ENCODE results near the gene SRMS. TPM values are rescaled to one million over a fixed set of nuclear protein-coding genes. Genes with fewer than 3 reads are reported as not detected.

Gene SRMS
- total RNA-seq, 1 donor from 2014 or later = not detected

- H3K36me3 Mint-ChIP-seq (ENCODE audit: unreplicated experiment) = peaks cover 4% of the 10 kb centered on the region
- H3K27me3 Mint-ChIP-seq (ENCODE audit: unreplicated experiment) = no peaks in the 10 kb centered on the region
- peaks cover 2% of the 10 kb centered on the region for H3K4me1 Mint-ChIP-seq (ENCODE audit: unreplicated experiment)
- H3K27ac Mint-ChIP-seq (ENCODE audit: unreplicated experiment) = no peak overlapping the region
- no peak for TF ChIP-seq CTCF (IDR thresholded peaks at IDR 0.05)
- no peaks in the 10 kb centered on the region for H3K9me3 Mint-ChIP-seq (ENCODE audit: unreplicated experiment)
- no peak for DNase-seq (ENCODE audit: extremely low spot score, unreplicated experiment)
- no peak overlapping the region for H3K4me3 Mint-ChIP-seq (ENCODE audit: unreplicated experiment)
Measured at GRCh38 chr20:63564036-63564810, 16.7 kb upstream of the SRMS start.

GRCh38 chr20:63563225-63563935, 15.8 kb upstream of the SRMS start:
- H3K9me3 Mint-ChIP-seq (ENCODE audit: unreplicated experiment) = no peaks in the 10 kb centered on the region
- peaks cover 4% of the 10 kb centered on the region for H3K36me3 Mint-ChIP-seq (ENCODE audit: unreplicated experiment)
- H3K4me1 Mint-ChIP-seq (ENCODE audit: unreplicated experiment) = peaks cover 2% of the 10 kb centered on the region
- no peak overlapping the region for H3K27ac Mint-ChIP-seq (ENCODE audit: unreplicated experiment)
- no peak for DNase-seq (ENCODE audit: extremely low spot score, unreplicated experiment)
- TF ChIP-seq CTCF (IDR thresholded peaks at IDR 0.05) = no peak
- H3K4me3 Mint-ChIP-seq (ENCODE audit: unreplicated experiment) = no peak overlapping the region
- H3K27me3 Mint-ChIP-seq (ENCODE audit: unreplicated experiment) = no peaks in the 10 kb centered on the region

- H3K27me3 Mint-ChIP-seq (ENCODE audit: unreplicated experiment) = no peaks in the 10 kb centered on the region
- TF ChIP-seq CTCF (IDR thresholded peaks at IDR 0.05) = no peak
- peaks cover 2% of the 10 kb centered on the region for H3K4me1 Mint-ChIP-seq (ENCODE audit: unreplicated experiment)
- no peak for DNase-seq (ENCODE audit: extremely low spot score, unreplicated experiment)
- H3K36me3 Mint-ChIP-seq (ENCODE audit: unreplicated experiment) = peaks cover 4% of the 10 kb centered on the region
- no peak overlapping the region for H3K27ac Mint-ChIP-seq (ENCODE audit: unreplicated experiment)
- no peak overlapping the region for H3K4me3 Mint-ChIP-seq (ENCODE audit: unreplicated experiment)
- no peaks in the 10 kb centered on the region for H3K9me3 Mint-ChIP-seq (ENCODE audit: unreplicated experiment)
Measured at GRCh38 chr20:63562461-63563224, 15.1 kb upstream of the SRMS start.

GRCh38 chr20:63561624-63562396, 14.3 kb upstream of the SRMS start:
- Mint-ChIP-seq H3K36me3 (ENCODE audit: unreplicated experiment) (peaks cover 4% of the 10 kb centered on the region), H3K4me3 (ENCODE audit: unreplicated experiment) (no peak overlapping the region), H3K27me3 (ENCODE audit: unreplicated experiment) (no peaks in the 10 kb centered on the region), H3K4me1 (ENCODE audit: unreplicated experiment) (peaks cover 3% of the 10 kb centered on the region), H3K9me3 (ENCODE audit: unreplicated experiment) (no peaks in the 10 kb centered on the region), H3K27ac (ENCODE audit: unreplicated experiment) (no peak overlapping the region)
- no peak for DNase-seq (ENCODE audit: extremely low spot score, unreplicated experiment)
- no peak for TF ChIP-seq CTCF (IDR thresholded peaks at IDR 0.05)
